GM19025 (cell line): ENCODE data around the gene ADGRL3.
"Not testable (repeated sequence)": the region's sequence is repeated elsewhere in the genome, so short reads cannot be mapped to it uniquely, and the experiment has no call there.

Experiments
- ATAC-seq: cut with Tn5 transposase; IDR thresholded peaks from one replicate; pipeline ENCODE4 v1.9.1; 2021; ENCODE audit warnings: mild to moderate bottlenecking, low read depth, moderate library complexity; ENCODE audit not compliant: unreplicated experiment

The ADGRL3 gene

DNA sequence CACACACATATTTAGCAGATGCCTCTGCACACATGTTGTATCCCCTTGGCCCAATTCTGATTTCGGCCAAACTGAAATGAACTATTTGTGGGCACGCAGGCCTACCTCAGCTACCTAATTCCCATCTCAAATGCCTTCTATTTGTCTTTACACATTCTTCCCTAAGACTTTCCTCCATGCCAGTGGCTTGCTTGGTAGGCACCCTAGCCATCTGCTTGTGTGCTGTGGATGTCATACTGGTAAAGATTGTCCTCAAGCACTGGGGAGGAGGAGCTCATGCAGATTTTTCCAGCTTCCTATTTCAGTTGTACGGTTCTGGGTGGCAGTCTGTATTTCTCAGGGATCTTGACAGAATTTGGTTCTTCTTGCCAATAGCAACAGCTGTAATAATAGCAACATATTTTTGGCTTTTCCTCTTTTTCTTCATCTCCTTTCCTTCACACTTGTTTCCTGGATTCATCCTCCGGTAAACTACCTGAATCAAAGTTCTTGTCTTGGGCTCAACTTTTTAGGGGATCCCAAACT lies 514.3 kb downstream of the ADGRL3 start:
- ATAC-seq: no peak

DNA sequence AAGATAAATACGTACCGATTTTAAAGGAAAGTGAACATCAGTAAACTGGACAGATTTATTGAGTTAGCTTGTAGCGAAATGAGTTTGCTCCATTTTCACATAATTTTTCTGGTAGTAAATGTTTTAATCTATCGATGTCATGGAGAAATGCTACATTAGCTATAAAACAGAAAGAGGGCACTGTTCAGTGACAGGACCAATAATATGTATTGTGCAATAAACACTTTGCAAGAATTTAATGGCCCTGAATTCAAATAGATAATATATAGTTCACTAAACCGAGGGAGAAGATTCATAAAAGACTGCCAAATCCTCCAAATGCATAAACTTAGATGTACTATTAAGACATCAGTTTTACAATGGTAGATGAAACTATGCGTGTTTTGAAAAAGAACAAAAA lies 516.3 kb downstream of the ADGRL3 start:
- no peak for ATAC-seq

DNA sequence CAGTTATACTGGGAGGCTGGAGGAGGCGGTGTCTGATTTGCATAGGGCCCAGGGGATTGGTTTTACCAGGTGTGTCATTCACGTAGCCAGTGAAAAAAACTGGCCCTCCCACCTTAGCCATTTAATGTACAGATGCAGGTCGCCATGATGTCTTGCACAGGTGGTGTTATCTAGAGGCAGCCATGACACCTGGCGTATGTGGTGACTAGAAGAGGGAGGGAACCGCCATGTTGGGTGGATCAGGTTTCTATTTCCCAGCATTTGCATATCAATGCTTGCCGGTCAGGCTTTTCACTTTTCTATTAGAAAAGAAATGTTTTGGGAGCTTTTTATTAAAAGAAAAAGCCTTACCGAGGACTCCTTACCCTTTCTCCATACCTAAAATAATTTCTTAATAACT lies 523.4 kb downstream of the ADGRL3 start:
- ATAC-seq: no peak

DNA sequence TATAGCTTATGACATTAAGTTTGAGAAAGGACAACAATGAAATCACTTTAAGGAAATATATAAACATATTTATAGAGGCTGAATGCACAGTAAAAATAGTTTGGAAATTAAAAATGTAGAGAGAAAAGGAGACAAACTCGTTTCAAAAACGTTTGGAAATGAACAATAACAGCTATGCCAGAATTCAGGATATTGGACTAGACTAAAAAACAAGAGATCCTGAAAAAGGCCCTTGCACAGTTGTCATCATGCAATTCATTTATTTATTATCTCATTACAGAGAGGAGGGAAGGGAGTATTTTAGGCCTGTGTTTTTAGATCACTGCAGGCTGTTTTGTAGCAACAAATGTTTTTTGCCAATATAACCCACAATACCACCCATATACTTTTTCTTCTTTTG lies 527.2 kb downstream of the ADGRL3 start:
- no peak for ATAC-seq

DNA sequence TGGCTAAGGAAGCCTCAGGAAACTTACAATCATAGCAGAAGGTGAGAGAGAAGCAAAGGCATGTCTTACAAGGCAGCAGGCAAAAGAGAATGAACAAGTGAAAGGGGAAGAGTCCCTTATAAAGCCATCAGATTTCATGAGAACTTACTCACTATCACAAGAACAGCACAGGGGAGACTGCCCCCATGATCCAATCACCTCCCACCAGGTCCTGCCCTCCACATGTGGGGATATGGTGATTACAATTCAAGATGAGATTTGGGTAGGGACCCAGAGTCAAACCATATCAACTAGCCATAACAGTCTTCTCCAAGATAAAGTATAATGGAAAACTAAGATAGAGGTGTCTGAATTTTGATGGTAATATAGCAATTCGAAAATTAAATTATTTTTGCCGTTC lies 534.3 kb downstream of the ADGRL3 start:
- no peak for ATAC-seq

DNA sequence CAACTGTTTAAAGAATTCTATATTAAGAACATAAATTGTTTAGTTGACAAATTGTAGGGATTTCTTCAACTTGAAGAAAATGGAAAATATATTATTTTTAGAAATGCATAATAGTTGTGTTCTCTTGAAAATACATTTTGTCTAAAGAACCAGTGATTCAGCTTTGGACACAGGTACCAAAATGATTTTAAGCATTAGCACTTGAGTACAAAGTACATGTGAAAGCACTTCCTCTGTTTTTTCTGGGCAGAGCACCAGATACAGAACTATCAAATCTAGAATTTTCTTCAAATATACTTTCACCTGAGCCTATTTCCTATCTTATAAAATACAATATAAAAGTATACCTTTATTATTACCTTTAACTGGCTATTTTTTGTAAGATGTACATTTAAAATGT lies 539.8 kb downstream of the ADGRL3 start:
- ATAC-seq: no peak

DNA sequence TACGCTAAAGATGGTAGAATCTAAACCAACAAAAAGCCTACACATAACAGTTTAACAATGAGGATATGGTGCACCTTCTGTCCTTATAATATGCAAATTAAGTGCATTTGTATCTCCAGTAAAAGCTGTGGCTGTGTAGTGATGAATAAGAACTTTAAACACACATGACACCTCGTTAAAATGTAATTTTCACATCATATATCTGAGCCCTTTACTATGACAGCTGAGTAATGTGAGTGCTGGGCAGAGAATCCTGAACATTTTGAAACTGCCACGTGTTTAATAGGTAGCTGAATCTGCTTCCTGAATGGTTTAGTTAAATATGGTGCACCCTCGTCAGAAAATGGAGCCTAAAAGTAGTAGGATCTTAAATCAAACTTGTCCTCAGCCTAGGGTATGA lies 540.8 kb downstream of the ADGRL3 start:
- no peak for ATAC-seq

DNA sequence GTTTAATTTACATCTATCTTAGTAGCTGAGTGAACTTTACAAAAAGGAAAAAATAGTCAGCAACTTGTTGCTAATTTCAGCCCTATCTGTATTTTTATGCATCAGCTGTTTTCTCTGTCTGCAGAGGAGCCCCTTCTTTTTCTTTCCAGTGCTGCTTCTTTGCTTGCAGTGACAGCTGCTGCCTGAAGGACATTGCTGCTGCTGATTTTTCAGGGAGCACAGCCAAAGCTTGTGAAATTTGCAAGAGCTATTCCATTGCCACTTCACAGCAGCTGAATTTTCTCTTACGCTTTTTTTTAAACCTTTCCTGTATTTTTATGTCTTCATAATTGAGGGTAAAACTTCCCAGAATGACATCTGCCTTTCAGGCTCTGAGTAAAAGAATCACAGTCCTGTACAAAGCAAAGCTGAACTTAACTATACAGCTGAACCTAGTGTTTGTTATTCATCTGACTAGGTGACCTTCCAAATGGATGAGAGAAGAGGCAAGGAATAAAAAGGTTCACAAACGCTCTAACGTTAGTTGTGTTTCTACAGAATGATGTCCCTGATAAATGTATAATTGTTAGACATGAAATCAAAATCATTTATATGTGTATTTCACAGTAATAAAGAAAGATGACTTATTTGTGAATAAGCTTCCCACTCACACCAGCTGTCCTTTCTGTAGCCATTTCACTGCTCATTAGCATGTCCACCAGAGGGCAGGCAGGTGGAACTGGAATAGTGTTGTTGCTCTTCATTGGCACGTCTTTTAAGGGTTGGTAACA lies 541.4 kb downstream of the ADGRL3 start:
- no peak for ATAC-seq

DNA sequence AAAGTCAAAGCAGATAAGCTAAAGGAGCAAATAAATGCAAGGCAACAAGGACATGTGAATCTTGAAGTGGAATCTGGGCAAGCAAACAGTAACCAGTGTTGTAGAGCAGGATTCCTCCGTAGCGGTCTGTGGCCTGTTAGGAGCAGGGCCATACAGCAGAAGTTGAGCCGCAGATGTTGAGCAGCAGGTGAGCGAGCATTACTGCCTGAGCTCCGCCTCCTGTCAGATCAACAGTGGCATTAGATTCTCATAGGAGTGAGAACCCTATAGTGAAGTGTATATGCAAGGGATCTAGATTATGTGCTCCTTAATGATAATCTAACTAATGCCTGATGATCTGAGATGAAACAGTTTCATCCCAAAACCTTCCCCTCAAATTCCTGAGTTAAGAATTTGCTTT lies 550.7 kb downstream of the ADGRL3 start:
- ATAC-seq: no peak

DNA sequence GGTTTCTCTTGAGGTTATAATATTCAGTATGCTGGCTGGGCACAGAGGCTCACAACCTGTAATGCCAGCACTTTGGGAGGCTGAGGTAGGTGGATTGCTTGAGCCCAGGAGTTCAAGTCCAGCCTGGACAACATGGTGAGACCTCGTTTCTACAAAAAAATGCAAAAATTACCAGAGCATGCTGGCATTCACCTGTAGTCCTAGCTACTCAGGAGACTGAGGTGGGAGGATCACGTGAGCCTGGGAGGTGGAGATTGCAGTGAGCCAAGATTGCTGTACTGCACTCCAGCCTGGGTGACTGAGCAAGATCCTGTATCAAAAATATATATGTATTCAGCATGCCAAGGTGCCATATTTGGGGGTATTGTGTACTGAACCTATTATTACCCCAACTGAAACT lies 552.5 kb downstream of the ADGRL3 start:
- ATAC-seq: no peak

DNA sequence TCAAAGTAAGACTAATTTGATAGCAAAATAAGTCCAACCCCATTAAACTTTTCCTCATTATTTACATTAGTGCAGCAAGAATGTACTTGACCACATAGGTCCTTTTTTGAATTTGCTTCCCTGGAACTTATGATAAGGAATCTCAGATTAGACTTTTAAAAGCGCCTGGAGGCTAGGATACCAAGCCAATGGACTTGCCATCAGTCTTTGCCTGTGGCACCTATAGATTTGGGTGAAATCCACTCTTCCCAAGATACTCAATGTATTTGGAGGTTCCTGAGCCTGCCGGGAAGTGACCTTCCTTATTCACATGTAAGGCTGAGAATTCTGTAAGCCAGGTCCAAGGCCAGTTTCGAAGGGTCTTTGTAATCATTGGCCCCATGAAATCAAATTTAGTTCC lies 553.6 kb downstream of the ADGRL3 start:
- ATAC-seq: no peak

DNA sequence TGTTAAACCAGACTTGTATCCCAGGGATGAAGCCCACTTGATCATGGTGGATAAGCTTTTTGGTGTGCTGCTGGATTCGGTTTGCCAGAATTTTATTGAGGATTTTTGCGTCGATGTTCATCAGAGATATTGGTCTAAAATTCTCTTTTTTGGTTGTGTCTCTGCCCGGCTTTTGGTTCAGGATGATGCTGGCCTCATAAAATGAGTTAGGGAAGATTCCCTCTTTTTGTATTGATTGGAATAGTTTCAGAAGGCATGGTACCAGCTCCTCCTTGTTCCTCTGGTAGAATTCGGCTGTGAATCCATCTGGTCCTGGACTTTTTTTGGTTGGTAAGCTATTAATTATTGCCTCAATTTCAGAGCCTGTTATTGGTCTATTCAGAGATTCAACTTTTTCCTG lies 556.8 kb downstream of the ADGRL3 start:
- ATAC-seq: not testable (repeated sequence)

DNA sequence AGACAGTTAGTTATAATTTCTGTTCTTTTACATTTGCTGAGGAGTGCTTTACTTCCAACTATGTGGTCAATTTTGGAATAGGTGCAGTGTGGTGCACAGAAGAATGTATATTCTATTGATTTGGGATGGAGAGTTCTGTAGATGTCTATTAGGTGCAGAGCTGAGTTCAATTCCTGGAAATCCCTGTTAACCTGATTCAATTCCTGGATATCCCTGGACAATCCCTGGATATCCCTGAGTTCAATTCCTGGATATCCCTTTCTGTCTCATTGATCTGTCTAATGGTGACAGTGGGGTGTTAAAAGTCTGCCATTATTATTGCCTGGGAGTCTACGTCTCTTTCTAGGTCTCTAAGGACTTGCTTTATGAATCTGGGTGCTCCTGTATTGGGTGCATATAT lies 557.9 kb downstream of the ADGRL3 start:
- not testable (repeated sequence) for ATAC-seq

DNA sequence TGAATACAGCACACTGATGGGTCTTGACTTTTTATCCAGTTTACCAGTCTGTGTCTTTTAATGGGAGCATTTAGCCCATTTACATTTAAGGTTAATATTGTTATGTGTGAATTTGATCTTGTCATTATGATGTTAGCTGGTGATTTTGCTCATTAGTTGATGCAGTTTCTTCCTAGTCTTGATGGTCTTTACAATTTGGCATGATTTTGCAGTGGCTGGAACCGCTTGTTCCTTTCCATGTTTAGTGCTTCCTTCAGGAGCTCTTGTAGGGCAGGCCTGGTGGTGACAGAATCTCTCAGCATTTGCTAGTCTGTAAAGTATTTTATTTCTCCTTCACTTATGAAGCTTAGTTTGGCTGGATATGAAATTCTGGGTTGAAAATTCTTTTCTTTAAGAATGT lies 558.5 kb downstream of the ADGRL3 start:
- ATAC-seq: not testable (repeated sequence)

DNA sequence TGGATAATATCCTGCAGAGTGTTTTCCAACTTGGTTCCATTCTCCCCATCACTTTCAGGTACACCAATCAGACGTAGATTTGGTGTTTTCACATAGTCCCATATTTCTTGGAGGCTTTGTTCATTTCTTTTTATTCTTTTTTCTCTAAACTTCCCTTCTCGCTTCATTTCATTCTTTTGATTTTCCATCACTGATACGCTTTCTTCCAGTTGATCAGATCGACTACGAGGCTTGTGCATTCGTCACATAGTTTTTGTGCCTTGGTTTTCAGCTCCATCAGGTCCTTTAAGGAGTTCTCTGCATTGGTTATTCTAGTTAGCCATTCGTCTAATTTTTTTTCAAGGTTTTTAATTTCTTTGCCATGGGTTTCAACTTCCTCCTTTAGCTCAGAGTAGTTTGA lies 559.1 kb downstream of the ADGRL3 start:
- not testable (repeated sequence) for ATAC-seq

DNA sequence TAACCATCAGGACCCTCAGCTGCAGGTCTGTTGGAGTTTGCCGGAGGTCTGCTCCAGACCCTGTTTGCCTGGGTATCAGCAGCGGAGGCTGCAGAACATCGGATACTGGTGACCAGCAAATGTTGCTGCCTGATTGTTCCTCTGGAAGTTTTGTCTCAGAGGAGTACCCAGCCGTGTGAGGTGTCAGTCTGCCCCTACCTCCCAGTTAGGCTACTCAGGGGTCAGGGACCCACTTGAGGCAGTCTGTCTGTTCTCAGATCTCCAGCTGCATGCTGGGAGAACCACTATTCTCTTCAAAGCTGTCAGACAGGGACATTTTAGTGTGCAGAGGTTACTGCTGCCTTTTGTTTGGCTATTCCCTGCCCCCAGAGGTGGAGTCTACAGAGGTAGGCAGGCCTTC lies 559.8 kb downstream of the ADGRL3 start:
- not testable (repeated sequence) for ATAC-seq

DNA sequence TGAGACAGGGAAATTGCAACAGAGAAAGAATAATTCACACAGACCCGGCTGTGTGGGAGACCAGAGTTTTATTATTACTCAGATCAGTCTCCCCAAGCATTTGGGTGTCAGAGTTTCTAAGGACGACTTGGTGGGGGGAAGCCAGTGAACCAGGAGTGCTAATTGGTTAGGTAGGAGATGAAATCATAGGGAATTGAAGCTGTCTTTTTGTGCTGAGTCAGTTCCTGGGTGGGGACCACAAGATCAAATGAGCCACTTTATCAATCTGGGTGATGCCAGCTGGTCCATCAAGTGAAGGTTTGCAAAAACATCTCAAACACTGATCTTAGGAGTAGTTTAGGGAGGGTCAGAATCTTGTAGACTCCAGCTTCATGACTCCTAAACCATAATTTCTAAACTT lies 560.7 kb downstream of the ADGRL3 start:
- ATAC-seq: no peak

DNA sequence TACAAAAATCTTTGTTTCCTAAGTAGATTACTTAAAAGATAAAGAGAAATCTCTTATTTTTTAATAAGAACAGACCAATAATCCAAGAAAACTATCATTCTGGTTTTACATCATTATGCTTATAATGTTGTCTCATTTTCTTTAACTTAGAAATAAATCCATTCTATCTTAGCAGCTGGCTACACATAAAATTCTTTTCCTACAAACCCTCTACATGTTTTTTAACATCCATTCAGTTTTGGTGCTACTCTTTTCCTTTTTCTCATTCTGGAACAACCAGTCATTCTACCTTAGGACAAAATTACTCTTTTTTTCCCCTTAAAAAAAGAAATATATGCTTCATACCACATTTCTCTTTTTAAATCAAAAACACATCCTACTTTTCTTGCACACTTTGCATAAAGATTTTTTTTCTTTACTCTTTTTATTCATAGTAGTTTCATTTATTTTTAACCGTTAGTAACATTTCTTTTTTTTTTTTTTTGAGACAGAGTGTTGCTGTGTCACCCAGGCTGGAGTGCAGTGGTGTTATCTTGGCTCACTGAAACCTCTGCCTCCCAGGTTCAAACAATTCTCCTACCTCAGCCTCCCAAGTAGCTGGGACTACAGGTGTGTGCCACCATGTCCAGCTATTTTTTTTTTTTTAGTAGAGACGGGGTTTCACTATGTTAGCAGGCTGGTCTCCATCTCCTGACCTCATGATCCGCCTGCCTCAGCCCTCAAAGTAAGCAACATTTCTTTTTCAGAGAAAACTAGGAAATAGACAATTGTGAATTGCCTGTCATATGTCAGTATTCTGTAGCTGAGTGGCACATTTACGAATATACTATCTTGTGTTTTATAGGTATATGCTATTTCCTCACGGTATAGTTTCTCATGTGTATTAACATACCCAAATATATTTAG lies 562.8 kb downstream of the ADGRL3 start:
- no peak for ATAC-seq

DNA sequence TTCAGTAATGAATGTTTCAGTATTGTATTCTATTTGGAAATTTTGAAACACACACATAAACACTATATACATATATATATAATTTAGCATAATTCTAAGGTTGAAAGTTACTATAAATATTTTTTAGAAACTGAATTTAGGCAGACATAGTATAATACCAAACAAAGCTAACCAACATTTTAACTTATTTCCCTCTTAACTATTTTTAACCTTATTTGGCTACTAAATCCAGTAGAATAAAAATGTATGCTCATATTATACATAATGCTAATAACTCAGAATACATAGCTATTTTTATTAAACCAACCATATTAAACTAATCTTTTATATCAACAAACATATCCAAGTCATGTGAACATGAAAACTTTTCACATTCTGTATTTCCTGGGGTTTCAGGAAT lies 563.6 kb downstream of the ADGRL3 start:
- ATAC-seq: no peak

DNA sequence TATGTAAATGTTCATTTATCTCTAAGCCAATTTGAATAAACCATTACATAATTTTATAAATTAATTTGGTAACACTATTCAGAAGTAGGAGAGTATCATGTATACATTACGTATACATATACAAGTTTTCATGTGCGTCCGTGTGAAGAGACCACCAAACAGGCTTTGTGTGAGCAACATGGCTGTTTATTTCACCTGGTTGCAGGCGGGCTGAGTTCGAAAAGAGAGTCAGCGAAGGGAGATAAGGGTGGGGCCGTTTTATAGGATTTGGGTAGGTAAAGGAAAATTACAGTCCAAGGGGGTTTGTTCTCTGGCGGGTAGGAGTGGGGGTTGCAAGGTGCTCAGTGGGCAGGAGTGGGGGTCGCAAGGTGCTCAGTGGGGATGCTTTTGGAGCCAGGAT lies 564.0 kb downstream of the ADGRL3 start:
- ATAC-seq: not testable (repeated sequence)

DNA sequence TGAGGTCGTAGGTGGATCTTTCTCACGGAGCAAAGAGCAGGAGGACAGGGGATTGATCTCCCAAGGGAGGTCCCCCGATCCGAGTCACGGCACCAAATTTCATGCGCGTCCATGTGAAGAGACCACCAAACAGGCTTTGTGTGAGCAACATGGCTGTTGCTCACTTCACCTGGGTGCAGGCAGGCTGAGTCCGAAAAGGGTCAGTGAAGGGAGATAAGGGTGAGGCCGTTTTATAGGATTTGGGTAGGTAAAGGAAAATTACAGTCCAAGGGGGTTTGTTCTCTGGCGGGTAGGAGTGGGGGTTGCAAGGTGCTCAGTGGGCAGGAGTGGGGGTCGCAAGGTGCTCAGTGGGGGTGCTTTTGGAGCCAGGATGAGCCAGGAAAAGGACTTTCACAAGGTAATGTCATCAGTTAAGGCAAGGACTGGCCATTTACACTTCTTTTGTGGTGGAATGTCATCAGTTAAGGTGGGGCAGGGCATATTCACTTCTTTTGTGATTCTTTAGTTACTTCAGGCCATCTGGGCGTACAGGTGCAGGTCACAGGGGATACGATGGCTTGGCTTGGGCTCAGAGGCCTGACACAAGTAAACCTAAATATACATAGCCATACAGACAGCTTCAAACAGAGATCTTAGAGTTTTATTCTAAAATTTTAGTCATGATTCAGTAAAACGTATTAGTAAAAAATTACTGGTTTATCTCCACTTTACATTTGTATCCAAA lies 569.5 kb downstream of the ADGRL3 start:
- ATAC-seq: not testable (repeated sequence)
